Measurements from ENCODE around the gene IPCEF1.
"Not testable (repeated sequence)": the region's sequence is repeated elsewhere in the genome, so short reads cannot be mapped to it uniquely, and the experiment has no call there.

IPCEF1 gene

DNA sequence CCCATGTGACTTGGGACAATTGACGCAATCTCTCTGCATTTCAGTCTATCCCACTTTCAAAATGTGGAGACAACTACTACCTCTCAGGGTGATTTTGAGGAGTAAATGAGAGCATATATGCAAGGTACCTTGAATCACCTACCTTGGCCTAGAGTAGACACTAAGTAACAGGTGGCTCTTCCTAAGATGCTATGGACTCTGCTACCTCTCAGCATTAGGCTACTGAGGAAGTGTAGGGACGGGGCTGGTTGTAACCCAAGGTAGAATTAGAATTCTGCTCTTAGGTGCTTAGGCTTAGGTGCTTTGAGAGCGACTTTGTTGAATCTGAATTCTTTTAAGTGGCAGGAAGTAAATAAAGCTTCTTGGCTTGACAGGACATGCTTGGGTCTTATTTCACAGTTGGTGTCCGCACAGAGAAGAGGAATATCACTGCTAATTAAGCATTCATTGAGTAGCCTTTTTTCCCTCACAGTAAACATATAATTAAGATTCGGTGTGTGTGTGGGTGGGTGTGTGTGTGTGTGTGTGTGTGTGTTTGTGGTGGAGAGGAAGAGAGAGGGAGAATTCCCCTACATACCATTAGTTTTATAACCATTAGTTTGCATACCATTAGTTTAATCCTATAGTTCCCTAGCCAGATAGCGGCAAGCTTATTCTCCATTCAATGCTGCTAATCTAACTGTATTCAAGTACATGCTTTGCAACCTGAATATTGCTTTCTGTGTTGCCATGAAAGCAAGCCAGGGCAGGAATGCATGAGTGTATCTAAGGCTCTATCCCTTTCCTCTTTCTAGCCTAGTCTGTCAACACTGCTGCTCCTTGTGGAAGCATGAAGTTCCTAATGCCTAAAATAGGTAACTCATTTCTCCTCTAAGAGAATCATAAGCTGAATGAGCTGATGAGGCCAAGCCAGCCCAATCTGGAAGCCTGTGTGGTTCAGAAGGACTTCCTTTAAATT, 112.5 kb downstream of the IPCEF1 start:
- no peak for DNase-seq

DNA sequence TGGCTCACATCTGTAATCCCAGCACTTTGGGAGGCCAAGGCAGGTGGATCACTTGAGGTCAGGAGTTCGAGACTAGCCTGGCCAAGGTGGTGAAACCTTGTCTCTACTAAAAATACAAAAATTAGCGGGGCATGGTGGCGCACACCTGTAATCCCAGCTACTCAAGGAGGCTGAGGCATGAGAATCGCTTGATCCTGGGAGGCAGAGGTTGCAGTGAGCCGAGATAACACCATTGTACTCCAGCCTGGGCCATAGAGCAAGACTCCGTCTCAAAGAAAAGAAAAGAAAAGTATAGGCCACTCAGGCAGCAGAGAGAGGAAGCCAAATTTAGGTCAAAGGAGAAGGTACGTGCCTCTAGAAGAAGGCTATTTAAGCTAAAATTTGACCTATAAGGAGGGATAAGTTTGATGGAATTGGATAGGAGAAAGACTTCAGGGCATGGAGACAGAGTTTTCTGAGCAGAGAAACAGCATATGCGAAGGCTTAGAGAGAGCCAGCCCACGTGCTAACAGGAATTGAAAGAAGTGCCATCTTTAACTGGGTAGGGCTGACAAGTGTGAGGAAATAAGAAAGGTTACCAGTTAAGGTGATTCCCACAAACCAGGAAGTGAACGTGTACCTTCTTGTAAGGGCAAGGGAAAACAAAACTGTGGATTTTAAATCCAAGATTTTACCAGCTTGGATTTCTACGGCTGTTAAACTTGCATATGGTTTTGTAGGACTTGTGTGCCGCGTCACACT, 113.8 kb downstream of the IPCEF1 start:
- DNase-seq = no peak

DNA sequence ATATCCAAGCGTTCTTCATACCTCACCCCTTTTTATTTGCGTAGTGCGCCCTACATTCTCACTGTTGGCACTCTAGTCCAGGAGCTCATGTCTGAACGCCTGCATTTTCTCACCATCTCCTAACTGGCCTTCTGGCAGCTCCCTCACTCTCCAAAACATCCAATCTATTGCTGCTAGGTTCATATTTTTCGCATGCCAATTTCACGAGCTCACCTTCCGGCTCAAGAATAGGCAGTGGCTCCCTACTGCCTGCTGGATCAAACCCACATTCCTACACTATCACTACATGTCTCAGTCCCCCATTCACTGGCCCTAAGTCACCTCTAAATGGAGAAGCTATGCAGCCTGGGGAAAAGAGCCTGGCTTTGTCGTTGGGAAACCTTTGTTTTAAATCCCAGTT, 115.0 kb downstream of the IPCEF1 start:
- DNase-seq = no peak

DNA sequence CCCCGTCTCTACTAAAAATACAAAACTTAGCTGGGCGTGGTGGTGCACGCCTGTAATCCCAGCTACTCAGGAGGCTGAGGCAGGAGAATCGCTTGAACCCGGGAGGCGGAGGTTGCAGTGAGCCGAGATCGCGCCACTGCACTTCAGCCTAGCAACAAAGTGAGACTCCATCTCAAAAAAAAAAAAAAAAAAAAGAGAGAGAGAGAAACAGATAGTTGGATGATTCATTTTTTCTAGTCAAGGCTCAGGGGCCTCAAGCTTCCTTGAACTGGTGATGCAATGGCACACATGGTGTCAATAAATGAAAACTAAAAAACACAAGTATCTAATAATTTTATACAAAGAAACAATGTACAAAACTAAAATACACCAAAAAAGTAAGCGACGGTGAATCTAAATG, 115.5 kb downstream of the IPCEF1 start:
- DNase-seq = not testable (repeated sequence)

DNA sequence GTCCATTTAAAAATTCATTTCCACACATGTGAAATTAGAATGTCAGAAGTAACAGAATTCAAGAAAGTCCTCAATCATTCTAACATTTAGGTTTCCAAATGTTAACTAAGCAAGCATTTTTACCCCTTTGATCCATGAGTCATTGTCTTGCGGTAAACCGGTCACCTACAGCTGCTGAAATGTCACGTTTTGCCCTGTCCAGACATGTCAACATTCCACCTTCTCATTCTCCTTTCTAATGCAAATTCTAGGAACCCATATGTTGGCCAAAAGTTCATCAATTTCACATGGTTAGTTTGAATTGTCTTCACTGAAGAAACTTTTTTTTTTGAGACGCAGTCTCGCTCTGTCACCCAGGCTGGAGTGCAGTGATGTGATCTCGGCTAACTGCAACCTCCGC, 117.2 kb downstream of the IPCEF1 start:
- DNase-seq = no peak

DNA sequence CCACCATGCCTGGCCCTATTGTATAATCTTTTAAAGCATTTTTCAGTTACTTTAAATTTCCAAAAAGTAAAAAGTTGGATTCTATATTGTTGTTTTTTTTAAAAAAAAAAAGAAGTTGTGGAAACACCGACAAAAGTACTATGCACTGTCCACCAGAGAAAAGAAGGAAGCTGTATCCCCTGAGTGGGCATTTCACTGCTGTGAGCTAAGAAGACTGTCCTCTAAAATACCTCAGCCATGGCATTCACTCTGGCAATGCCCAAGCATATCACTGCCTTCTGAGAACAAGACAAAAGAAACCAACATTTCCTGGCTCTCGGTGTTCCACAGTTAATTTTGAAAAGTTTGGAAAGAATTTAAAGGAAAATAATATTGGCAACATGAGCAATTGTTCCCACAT, 117.8 kb downstream of the IPCEF1 start:
- no peak for DNase-seq

DNA sequence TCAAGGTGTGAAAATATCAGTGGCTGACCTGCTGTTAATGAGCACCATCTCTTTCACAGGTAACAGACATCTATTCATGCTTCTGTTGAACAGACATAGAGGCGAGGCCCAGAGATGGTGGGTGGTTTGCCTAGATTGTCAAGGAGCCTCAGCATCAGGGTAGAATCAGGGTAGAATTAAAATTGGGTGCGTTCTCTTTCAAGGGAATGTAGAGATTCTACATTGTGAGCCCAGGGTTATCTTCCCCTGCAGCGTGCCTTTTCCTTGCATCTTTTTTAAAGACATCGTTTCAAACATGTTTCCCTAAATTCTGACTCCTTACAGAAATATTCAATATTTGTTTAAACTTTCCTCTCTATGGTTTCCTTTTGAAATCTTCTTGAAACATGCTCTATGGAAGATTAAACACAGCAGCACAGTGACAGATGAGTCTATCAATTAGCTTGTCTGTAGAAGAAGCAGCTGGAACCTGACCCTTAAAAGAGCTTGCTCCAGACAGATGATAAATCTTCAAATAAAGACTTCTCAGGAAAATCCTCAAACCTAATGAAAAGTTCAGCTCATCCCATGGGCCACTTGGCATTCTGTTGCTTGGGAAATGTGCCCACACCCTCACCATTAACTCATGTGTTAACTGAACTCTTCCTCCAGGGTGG, 119.8 kb downstream of the IPCEF1 start:
- DNase-seq = no peak

DNA sequence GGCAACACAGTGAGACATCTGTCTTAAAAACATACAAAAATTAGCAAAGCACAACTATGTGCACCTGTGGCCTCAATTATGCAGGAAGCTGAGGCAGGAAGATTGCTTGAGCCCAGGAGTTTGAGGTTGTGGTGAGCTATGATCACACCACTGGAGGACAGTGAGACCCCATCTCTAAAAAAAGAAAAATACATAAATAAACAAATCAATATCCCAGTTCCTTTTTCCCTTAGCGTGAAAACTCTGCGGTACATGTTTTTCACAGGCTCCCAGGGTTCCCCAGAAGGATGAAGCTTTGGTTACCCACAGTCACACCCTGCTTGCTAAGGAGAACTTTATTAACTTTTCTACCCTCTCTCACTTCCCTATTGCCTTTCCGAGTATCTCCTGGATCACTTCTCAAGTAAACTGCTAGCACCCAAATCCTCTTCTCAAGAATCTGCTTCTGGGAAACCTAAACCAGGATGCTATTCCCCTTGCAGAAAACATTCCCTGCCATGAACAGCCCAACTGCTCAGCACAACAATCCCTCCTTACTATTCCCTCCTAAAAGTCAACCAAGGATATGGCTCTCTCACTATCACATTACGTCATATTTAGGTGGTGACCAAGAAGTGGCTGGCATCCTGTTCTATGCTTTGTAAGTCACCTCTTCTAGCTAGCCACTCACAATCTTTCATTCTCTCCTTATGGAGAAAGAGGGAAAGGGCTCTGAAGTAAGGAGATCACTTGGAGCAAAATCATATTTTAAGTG, 122.4 kb downstream of the IPCEF1 start:
- DNase-seq = no peak

DNA sequence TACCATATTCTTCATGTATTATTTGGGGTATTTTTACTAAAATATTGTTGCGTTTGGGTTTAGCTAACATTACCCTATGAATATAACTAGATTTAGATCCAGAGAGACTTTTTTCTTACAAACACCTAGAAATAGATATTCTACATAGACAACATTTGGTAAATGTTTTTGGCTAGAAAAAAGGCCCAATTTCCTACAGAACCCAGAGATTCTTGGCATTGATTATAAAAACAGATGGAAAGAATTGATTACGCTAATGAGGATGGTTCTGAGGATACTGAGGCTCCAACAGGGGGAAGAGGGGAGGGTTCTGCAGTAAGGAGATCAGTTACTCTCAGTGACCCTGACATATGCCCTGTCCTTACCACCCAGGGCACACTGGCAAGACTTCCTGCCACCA, 123.2 kb downstream of the IPCEF1 start:
- no peak for DNase-seq

DNA sequence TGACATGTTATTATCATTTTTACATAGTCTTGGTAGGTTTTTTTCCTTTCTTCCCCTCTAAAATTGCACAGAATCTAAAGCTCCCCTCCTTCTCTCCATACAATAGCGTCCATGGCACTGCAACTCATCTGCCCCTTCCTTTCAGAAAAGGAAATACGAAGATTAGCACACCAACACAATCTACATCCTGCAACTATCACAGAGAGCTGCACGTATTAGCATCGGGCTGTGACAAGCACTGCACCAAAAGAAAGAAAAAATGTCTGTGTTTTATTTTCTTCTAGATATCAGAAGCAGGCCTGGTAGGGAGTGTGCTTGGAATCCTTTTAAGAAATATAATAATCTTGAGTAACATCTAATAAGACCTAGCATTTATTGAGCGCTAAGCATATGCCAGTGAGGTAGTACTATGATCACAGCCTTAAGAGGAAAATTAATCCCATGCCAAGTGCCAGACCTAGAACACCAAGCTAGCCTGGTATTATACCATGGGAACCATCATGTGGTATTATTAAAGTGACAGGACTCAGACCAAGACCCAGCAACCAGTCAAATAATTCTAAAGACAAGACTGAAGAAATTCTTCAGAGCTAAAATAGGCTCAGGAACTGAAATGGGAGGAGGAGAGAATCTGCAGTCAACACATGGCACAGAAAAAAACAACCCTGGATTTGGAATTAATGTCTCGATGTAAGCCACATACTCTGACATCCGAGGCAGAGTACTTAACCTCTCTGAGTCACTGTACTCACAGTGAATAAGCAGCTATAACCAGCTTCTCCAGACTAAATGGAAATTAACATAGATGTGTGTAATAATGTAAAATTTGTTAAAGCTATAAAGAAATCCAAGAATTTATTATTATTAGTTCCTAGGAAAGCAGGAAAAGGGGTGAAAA, 124.3 kb downstream of the IPCEF1 start:
- DNase-seq = peak in 1 of 2 donors; percentile 18

DNA sequence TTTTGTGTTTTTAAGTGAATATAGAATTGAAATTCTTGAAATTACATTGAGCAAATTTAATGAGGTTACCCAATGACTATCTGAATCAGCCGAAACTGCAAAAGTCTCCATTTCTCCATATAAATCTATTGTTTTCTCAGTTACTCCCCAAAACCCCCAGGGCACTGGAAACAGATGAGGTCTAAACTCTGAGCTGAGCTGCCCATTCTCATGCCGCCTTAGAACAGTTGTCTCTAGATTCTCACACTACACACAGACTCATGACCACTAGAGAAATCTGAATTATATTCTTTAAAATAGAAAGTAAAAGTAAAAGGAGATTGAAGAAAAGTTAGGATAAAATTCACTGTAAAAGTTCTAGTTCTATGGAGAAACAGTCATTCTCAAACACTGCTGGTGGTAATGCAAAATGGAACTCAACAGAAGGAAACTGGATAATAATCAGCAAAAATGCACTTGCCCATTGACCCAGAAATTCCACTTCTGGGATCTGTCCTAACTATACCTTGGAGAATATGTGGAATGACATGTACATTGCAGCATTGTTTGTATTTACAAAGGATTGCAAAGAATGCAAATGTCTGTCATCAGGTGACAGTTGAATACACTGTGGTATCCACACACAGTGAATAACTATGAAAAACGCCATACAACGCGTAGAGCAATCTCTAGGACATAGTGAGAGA, 125.5 kb downstream of the IPCEF1 start:
- DNase-seq = no peak

DNA sequence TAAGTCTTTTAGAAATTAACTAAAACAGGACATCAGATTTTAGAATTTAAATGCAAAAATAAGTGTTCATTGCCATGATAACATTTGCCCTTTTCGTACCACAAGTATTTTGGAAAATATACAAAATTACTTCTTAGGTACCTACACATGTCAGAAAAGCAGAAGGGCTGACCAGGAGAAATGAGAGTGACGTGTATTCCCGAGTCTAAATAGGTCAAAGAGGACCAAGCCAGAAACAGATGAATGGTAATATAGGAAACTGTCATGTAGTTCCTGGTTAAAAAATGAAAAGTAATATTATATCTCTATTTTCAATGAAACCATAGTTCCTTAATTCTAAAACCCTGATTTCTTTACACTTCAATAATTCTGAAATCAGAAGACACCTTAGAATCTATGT, 126.2 kb downstream of the IPCEF1 start:
- no peak for DNase-seq

DNA sequence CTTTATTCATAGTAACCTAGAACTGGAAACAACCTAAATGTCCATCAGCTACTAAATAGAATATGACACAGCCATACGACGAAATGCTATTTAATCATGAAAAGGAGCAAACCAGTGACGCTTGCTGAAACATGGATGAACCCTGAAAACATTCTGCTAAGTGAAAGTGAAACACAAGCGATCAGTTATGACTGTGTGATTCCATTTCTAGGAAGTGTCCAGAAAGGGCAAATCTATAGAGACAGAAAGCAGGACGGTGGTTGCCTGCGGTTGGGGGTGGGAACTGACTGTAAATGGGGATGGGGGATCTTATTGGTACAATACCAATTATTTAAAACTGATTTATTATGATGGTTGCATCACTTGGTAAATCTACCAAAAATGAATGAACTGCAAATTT, 126.8 kb downstream of the IPCEF1 start:
- peak in 1 of 2 donors; percentile 70 for DNase-seq

DNA sequence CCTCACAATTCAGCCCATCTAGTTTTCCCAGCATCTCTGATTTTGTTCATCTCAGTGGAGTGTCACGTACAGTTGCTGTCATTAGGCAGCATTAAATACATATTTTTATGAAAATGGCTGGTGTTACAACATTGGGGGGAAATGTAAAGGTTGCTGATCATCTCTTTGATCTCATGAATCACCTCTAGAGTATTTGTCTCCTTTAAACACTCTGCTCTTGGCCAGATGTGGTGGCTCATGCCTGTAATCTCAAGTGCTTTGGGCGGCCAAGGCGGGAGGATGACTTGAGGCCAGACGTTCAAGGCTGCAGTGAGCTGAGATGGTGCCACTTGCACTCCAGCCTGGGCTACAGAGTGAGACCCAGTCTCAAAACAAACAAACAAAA, 128.1 kb downstream of the IPCEF1 start:
- DNase-seq = no peak

DNA sequence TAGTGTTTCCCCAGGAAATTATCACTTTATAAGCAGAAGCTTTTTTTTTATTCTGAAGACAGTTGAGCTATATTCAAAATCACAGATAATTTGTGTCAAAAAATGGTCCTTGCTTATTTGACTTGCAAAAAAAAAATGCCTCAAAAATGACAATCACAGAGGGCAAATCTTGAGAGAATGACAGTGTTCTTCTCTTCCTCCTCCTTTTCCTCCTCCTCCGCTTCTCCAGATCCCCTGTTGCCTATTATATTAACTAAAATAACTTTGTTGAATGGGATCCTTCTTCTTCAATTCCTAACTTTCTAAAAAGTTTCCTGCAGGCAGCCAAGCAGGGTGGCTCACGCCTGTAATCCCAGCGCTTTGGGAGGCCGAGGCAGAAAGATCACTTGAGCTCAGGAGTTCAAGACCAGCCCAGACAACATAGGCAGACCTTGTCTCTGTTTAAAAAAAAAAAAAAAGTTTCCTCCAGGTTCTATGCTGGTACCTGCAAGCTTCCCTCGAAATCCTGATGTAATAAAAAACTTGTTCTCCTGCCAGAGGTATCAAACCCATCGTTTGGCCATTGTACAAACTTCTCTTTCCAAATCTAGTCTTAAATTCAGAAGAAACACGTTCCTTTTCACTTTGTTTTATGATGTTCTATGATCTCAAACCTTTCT, 128.6 kb downstream of the IPCEF1 start:
- no peak for DNase-seq

DNA sequence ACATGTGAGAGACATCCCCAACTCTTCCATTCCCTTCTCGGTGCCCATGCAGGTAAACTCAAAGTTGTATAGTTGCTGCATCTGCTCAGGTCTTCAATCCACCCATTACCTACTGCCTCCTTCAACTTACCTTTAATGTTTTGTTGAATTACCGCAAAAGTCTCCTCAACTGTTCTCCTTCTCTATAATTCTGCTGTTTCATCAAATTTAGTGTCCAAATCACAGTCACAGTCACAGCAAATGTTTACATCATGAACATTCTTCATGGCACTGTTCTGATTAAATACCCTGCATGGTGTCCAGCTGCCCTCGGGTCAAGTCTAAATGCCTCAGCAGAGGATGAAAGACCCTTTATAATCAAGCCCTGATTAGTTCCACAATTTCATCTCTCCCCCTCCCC, 130.1 kb downstream of the IPCEF1 start:
- DNase-seq = no peak

DNA sequence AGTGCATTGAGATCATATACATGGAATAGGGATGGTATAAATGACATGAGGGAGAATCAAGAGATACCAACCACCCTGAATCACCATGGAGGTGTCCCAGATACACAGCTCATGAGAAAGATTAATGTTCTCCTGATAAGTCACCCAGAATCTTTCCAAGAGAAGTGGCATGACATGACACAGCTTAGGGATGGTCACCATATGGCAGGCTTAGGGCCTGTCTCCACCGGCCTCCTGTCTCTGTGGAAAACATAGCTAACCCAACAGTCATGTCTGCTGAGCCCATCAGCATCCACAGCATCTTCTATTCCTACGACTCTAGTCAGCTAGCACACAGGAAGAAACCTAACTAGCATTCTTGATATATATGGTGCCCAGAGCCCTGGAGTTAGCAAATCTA, 133.3 kb downstream of the IPCEF1 start:
- DNase-seq = no peak

DNA sequence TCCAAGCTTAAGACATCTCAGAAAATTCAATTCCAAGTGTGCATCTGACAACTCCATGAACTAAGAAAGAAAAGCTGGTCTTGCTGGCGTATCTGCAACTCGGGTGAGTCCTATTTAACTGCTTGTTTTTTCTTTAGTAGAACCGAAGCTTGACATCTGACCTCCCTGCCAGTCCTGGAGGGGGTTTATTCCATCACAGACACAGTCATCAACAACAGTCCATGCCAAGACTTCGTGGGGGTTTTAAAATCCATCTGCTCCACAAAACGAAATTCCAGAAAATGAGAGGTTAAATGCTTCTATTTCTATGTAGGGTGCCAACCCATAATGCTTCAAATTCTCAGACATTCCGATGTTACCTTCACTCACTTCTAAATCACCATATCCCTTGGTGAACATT, 133.9 kb downstream of the IPCEF1 start:
- DNase-seq = no peak

DNA sequence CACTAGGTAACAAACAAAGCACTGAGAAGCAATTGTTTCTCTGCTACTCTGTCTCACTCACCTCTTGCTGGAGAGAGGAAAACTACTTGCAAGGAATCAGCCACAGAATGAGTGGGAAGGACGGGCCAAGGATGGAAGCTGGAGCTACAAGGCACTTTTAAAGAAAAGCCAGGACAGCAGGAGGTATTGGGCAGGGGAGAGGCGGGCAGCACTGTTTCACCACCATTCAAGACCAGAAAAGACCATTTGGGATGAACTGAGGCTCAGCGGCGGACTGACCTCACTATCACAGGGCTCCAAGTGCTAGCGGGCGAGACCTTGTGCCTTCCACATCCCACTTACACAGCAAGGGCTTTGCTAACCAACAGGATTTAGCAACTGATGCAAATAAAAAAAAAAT, 137.4 kb downstream of the IPCEF1 start:
- no peak for DNase-seq

DNA sequence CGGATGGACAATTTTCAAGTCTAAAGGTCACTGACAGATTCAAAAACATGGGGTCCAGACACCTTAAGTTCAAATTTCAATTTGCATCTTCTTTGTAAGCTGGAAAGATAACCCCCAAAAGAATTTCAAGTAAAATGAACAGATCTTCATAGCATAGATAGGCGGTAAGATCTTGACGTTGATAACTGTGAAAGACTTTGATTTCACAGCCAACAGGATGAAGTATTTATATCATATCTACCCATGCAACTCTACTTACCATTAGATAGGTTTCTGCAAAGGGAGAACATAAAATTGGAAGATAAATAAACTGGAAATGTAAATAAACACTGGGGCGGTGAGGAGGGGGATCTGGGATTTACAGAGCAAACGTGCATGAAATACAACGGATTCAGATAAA, 137.8 kb downstream of the IPCEF1 start:
- no peak for DNase-seq

DNA sequence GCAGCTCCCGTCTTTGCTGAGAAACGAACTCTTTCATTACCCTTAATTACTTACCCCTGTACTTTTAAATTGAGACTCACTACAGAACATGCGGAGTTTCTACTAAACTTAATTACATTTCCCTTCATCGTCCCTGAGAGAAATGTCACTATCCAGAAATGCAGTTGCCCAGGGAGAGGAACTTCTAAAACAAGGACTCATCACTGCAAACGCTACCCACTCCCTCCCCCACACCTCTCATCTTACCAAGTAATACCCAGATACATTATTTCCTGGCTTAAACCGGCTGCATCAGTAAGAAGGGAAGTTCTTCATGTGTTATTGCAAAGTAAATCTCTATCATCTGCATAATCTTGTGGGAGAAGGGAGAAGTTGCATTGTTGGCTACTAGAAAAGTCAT, 138.3 kb downstream of the IPCEF1 start:
- DNase-seq = no peak
